CD4-positive, alpha-beta T cell (primary cell): ENCODE data around the gene LCE3A. TPM values are rescaled to one million over a fixed set of nuclear protein-coding genes. Genes with fewer than 3 reads are reported as not detected.

Experiments used
- ATAC-seq: fragments of 200-7000 bp; cut with Tn5 transposase; one replicate; pipeline ENCODE4 v1.10.0; 2022; ENCODE audit warnings: mild to moderate bottlenecking; ENCODE audit not compliant: poor library complexity
- CTCF ChIA-PET: fragments of 350-600 bp; sonication (Branson Sonifier 250); formaldehyde crosslinking; loops from one replicate; lab custom pipeline; 2021; ENCODE audit warnings: antibody characterized with exemption, inconsistent platforms; lab: Charles Lee
- POLR2A ChIA-PET: fragments of 350-600 bp; sonication (Branson Sonifier 250); formaldehyde crosslinking; loops from one replicate; lab custom pipeline; 2021; ENCODE audit warnings: antibody characterized with exemption, inconsistent platforms; lab: Charles Lee
- DNase-seq, 14 experiments: peaks; one replicate each; pipeline ENCODE4 v3.0.0-alpha.2; 2013 to 2020; ENCODE audit warnings: mixed read lengths in 2 of 14
- H3K27ac ChIP-seq, 2 donors: one replicate each; pipeline versions ENCODE4 v1.5.1 to v1.7.0; 2013; ENCODE audit warnings: low read length in 2 of 2, low read depth in 1 of 2, mild to moderate bottlenecking in 1 of 2
- H3K27me3 ChIP-seq, 2 experiments: 1 replicate in 1 of 2; 2 replicates in 1 of 2; pipeline versions ENCODE4 v1.6.1 to v1.7.0; 2013; ENCODE audit warnings: low read length in 2 of 2, control low read depth in 1 of 2, mild to moderate bottlenecking in 1 of 2, moderate library complexity in 1 of 2; ENCODE audit not compliant: insufficient read depth in 2 of 2, control insufficient read depth in 1 of 2
- H3K36me3 ChIP-seq: one replicate; pipeline ENCODE4 v1.6.1; 2013; ENCODE audit warnings: low read length, control low read depth; ENCODE audit not compliant: insufficient read depth
- H3K4me1 ChIP-seq: one replicate; pipeline ENCODE4 v1.6.1; 2013; ENCODE audit warnings: low read length, control low read depth; ENCODE audit not compliant: insufficient read depth
- H3K4me3 ChIP-seq: one replicate; pipeline ENCODE4 v1.5.1; 2013; ENCODE audit warnings: mild to moderate bottlenecking, low read length, moderate library complexity
- H3K9me3 ChIP-seq, 2 experiments: 1 replicate in 1 of 2; 2 replicates in 1 of 2; pipeline versions ENCODE4 v1.6.1 to v1.7.0; 2013; ENCODE audit warnings: low read length in 2 of 2, mild to moderate bottlenecking in 2 of 2, control low read depth in 1 of 2, moderate library complexity in 1 of 2; ENCODE audit not compliant: control insufficient read depth in 1 of 2, insufficient read depth in 1 of 2
- H3K27ac Mint-ChIP-seq: one replicate; pipeline ENCODE4 v1.8.0; 2020; ENCODE audit warnings: mixed read lengths
- H3K27me3 Mint-ChIP-seq: one replicate; pipeline ENCODE4 v1.8.0; 2021; ENCODE audit warnings: mixed read lengths
- H3K36me3 Mint-ChIP-seq: one replicate; pipeline ENCODE4 v1.8.0; 2021; ENCODE audit warnings: low read depth, mixed read lengths
- H3K4me1 Mint-ChIP-seq: one replicate; pipeline ENCODE4 v1.8.0; 2021; ENCODE audit warnings: low read depth, mixed read lengths
- H3K4me3 Mint-ChIP-seq: one replicate; pipeline ENCODE4 v1.8.0; 2020; ENCODE audit warnings: mild to moderate bottlenecking, mixed read lengths
- H3K9me3 Mint-ChIP-seq: one replicate; pipeline ENCODE4 v1.8.0; 2020; ENCODE audit warnings: mixed read lengths
- intact Hi-C, 2 experiments: fragments of 100-400 bp; cut with DNase I in 1 of 2; cut with micrococcal nuclease in 1 of 2; formaldehyde crosslinking; loops; one replicate each; pipeline versions ENCODE4 v1.15.1 to v1.9.0; 2023 to 2025; cut with DNase I, micrococcal nuclease
- total RNA-seq, 174 experiments: library from RNA in 2 of 174; stranded (reverse) in 2 of 174; gene quantifications; one replicate each; pipeline ENCODE4 v1.2.3 and lab custom pipeline; 2021 to 2026
- TF ChIP-seq, protein P1 (sequence below): fragments of 200-600 bp; IDR thresholded peaks from one replicate; pipeline ENCODE4 v1.8.0; 2022; ENCODE audit warnings: antibody characterized with exemption, mild to moderate bottlenecking

Gene LCE3A
- total RNA-seq, 2 experiments from 2014 or later: not detected

DNA sequence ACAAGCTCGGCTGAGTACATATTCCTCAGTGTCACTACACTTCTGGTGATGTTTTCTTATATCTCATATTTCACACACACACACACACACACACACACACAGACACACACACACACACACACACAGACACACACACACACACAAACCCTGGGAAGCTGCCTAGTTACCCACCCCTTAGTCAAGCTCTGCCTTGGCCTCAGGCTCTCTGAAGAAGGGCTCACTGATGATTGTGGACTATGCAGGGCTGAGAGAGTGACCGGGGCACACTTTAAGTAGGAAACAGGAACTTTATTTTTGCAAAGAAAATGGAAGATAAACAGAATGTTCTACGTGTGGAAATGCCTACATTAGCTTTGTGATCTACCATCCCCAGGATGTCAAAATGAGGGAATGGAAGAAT is 21.0 kb upstream of the LCE3A start:
- ChIA-PET CTCF (no interaction called here), POLR2A (interaction anchor here (0.6 kb wide), 1 partner anchor 64 kb away, joined by 3 read pairs; the partner anchor contains the start of gene LCE3D)
- no peaks in the 10 kb centered on the region for H3K4me1 ChIP-seq
- no peak overlapping the region for H3K4me3 Mint-ChIP-seq
- H3K27ac Mint-ChIP-seq: no peak overlapping the region
- TF ChIP-seq, protein P1, sequence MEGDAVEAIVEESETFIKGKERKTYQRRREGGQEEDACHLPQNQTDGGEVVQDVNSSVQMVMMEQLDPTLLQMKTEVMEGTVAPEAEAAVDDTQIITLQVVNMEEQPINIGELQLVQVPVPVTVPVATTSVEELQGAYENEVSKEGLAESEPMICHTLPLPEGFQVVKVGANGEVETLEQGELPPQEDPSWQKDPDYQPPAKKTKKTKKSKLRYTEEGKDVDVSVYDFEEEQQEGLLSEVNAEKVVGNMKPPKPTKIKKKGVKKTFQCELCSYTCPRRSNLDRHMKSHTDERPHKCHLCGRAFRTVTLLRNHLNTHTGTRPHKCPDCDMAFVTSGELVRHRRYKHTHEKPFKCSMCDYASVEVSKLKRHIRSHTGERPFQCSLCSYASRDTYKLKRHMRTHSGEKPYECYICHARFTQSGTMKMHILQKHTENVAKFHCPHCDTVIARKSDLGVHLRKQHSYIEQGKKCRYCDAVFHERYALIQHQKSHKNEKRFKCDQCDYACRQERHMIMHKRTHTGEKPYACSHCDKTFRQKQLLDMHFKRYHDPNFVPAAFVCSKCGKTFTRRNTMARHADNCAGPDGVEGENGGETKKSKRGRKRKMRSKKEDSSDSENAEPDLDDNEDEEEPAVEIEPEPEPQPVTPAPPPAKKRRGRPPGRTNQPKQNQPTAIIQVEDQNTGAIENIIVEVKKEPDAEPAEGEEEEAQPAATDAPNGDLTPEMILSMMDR: no peak
- H3K4me1 Mint-ChIP-seq: no peaks in the 10 kb centered on the region
- no peak for ATAC-seq
- H3K27me3 ChIP-seq: peaks cover 2 to 20% of the 10 kb centered on the region in 2 experiments
- H3K36me3 Mint-ChIP-seq: no peaks in the 10 kb centered on the region
- no peaks in the 10 kb centered on the region for H3K36me3 ChIP-seq
- no peaks in the 10 kb centered on the region for H3K9me3 Mint-ChIP-seq
- H3K9me3 ChIP-seq: no peaks in the 10 kb centered on the region
- no peak overlapping the region for H3K4me3 ChIP-seq
- no peak overlapping the region for H3K27ac ChIP-seq
- no peak for DNase-seq
- intact Hi-C loops: no loop called here
- H3K27me3 Mint-ChIP-seq: peaks cover 34% of the 10 kb centered on the region

DNA sequence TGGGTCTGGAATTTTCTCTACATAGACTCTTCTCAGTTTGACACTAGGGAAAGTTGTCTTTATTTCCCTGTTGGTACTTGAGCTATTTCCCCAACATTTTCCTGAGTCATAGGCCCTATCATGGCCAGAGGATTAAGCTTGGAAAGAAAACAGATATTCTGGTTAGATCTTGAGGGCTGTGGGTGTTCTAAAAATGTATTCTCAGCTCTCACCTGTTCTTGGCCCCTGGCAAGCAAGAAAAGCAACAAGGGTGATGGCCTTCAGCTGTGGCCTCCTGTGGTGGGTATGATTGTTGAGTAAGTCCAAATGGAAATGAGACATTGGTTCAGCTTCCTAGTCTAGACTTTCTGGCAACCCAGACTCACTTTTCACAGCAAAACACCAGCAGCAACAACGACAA is 17.4 kb upstream of the LCE3A start:
- Histone ChIP-seq H3K27ac (no peak overlapping the region), H3K4me1 (no peaks in the 10 kb centered on the region), H3K4me3 (no peak overlapping the region), H3K9me3 (no peaks in the 10 kb centered on the region), H3K27me3 (peaks cover 2 to 6% of the 10 kb centered on the region in 2 experiments), H3K36me3 (no peaks in the 10 kb centered on the region)
- Mint-ChIP-seq H3K9me3 (peaks cover 5% of the 10 kb centered on the region), H3K27ac (no peak overlapping the region), H3K4me3 (no peak overlapping the region), H3K27me3 (peaks cover 16% of the 10 kb centered on the region), H3K36me3 (no peaks in the 10 kb centered on the region), H3K4me1 (no peaks in the 10 kb centered on the region)
- intact Hi-C loops: no loop called here
- CTCF ChIA-PET: no interaction called here
- TF ChIP-seq, protein P1: no peak
- no peak for ATAC-seq
- no peak for DNase-seq
- POLR2A ChIA-PET: no interaction called here

DNA sequence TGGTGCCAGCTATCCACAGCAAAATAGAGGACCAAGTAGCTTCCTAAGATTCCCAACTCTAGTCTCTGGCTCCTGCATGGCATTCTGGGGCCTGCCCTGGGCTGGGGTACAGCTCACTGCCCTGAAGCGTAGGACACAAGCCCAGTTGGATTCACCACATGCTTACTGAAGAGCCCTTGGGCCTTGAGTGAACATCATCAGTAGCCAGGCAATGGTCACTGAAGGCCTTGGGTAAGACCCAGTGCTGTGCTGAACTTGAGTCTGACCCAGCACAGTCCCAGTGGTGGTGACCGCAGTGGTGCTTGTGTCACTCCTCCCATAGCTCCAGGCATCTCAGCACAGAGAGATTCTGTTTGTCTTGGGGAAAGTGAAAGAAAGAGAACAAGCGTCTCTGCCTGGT is 7.7 kb upstream of the LCE3A start:
- Histone ChIP-seq H3K27me3 (peaks cover 16 to 23% of the 10 kb centered on the region in 2 experiments), H3K27ac (no peak overlapping the region), H3K36me3 (no peaks in the 10 kb centered on the region), H3K9me3 (peaks cover 0 to 8% of the 10 kb centered on the region in 2 experiments), H3K4me3 (no peak overlapping the region), H3K4me1 (no peaks in the 10 kb centered on the region)
- Mint-ChIP-seq H3K36me3 (no peaks in the 10 kb centered on the region), H3K27me3 (peaks cover 41% of the 10 kb centered on the region), H3K27ac (no peak overlapping the region), H3K4me3 (no peak overlapping the region), H3K4me1 (no peaks in the 10 kb centered on the region), H3K9me3 (peaks cover 3% of the 10 kb centered on the region)
- TF ChIP-seq, protein P1: no peak
- intact Hi-C loops: no loop called here
- CTCF ChIA-PET: no interaction called here
- DNase-seq: no peak
- POLR2A ChIA-PET: no interaction called here
- ATAC-seq: no peak
